Neutrophil (primary cell): ENCODE results near the gene ELOB.

Experiments
- H3K27ac ChIP-seq: fragments of 200-600 bp; sonication (generic); 2 replicates; pipeline ENCODE4 v1.5.1; 2016; ENCODE audit warnings: mild to moderate bottlenecking, moderate library complexity
- H3K27me3 ChIP-seq: fragments of 200-600 bp; sonication (generic); 2 replicates; pipeline ENCODE4 v1.6.0; 2016; ENCODE audit warnings: mild to moderate bottlenecking
- H3K36me3 ChIP-seq: fragments of 200-600 bp; sonication (generic); 2 replicates; pipeline ENCODE4 v1.5.1; 2017
- H3K4me1 ChIP-seq, 2 experiments: fragments of 200-600 bp in 1 of 2; sonication (generic) in 1 of 2; 1 replicate in 1 of 2; 2 replicates in 1 of 2; pipeline versions ENCODE4 v1.5.1 to v1.6.1; 2013 to 2016; ENCODE audit warnings: low read depth in 1 of 2, low read length in 1 of 2, mild to moderate bottlenecking in 1 of 2, moderate library complexity in 1 of 2; ENCODE audit not compliant: control insufficient read depth in 1 of 2, insufficient read depth in 1 of 2
- H3K4me3 ChIP-seq, 2 experiments: fragments of 200-600 bp in 1 of 2; sonication (generic) in 1 of 2; 1 replicate in 1 of 2; 2 replicates in 1 of 2; pipeline ENCODE4 v1.5.1; 2013 to 2016; ENCODE audit warnings: low read depth in 1 of 2, low read length in 1 of 2, mild to moderate bottlenecking in 1 of 2, moderate library complexity in 1 of 2
- H3K9me3 ChIP-seq: fragments of 200-600 bp; sonication (generic); 2 replicates; pipeline ENCODE4 v1.5.1; 2016
- CTCF ChIP-seq: fragments of 200-600 bp; sonication (generic); IDR thresholded peaks from 2 replicates; pipeline ENCODE4 v1.5.1; 2016; ENCODE audit warnings: antibody characterized with exemption

Gene ELOB

GRCh38 chr16:2813771-2814221 is 36.7 kb upstream of the ELOB start:
- Histone ChIP-seq H3K4me1 (no peaks in the 10 kb centered on the region), H3K27ac (no peak overlapping the region), H3K27me3 (peaks cover 24% of the 10 kb centered on the region), H3K9me3 (no peaks in the 10 kb centered on the region), H3K36me3 (no peaks in the 10 kb centered on the region), H3K4me3 (no peak overlapping the region)
- no peak for TF ChIP-seq CTCF

DNA sequence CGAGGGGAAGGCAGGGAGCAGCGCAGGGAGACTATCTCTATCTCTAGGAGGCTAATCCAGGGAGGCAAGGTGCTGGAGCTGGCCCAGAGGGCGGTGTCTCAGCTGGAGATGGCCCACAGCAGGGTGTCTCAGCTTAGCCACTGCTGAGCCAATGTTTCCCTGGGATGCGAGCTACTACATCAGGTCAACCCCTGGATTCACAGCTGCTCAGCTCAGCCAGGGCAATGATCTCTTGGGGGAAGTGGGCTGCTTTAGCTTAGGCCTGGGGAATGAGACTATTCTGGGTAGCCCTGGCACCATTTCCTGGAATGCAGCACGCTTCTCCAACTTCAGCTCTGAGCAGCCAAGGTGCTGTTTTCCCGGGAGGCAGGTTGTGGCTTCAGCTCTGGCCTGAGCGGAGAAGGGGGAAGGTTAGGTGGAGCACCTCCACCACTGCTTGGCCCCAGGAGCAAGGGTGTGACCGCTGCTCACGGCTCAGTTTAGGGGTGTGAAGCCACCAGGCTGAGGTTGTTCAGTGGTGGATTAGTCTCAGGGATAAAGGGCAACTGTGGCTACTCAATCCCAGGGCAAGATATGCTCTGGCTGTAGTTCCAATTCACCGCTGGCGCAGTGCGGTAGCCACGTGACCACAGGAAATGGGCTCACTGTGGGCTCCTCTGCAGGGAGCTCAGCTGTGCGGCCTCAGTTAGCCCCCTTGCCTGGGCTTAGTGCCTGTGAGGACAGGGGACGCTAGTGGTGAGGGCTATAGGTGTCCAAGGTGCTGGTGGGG is 34.8 kb upstream of the ELOB start:
- Histone ChIP-seq H3K36me3 (no peaks in the 10 kb centered on the region), H3K9me3 (no peaks in the 10 kb centered on the region), H3K27me3 (peaks cover 32% of the 10 kb centered on the region), H3K27ac (no peak overlapping the region), H3K4me1 (no peaks in the 10 kb centered on the region), H3K4me3 (no peak overlapping the region)
- TF ChIP-seq CTCF = no peak

GRCh38 chr16:2810651-2811050 is 33.6 kb upstream of the ELOB start:
- Histone ChIP-seq H3K36me3 (no peaks in the 10 kb centered on the region), H3K27ac (no peak overlapping the region), H3K4me3 (no peak overlapping the region), H3K9me3 (no peaks in the 10 kb centered on the region), H3K27me3 (peaks cover 42% of the 10 kb centered on the region), H3K4me1 (no peaks in the 10 kb centered on the region)
- no peak for TF ChIP-seq CTCF

DNA sequence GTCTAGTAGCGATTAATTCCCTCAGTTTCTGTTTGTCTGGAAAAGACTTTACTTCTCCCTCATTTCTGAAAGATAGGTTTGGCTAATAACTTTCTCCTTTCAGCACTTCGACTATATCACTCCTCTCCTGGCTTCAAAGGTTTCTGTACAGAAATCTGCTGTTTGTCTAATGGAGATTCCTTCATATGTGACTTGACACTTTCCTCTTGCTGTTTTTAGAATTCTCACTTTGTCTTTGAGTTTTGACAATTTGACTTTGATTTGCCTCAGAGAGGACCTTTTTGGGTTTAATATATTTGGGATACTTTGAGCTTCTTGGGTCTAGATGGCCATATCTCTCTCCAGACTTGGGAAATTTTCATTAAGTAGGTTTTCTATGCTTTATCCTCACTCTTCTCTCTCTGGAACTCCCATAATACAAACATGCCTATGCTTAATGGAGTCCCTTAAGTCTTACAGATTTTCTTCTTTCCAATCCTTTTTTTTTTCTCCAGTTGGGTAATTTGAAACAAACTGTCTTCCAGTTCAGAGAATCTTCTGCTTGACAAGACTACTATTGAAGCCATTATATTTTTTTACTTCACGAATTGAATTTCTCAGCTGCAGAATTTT is 32.2 kb upstream of the ELOB start:
- no peaks in the 10 kb centered on the region for H3K36me3 ChIP-seq
- no peak for TF ChIP-seq CTCF
- H3K27me3 ChIP-seq = peaks cover 44% of the 10 kb centered on the region
- H3K9me3 ChIP-seq = no peaks in the 10 kb centered on the region
- no peak overlapping the region for H3K4me3 ChIP-seq
- H3K27ac ChIP-seq = no peak overlapping the region
- no peaks in the 10 kb centered on the region for H3K4me1 ChIP-seq

- no peaks in the 10 kb centered on the region for H3K9me3 ChIP-seq
- no peak overlapping the region for H3K27ac ChIP-seq
- H3K4me3 ChIP-seq = no peak overlapping the region
- H3K27me3 ChIP-seq = peaks cover 50% of the 10 kb centered on the region
- no peak for TF ChIP-seq CTCF
- no peaks in the 10 kb centered on the region for H3K36me3 ChIP-seq
- no peaks in the 10 kb centered on the region for H3K4me1 ChIP-seq
These were observed 31.1 kb upstream of the ELOB start for GRCh38 chr16:2808181-2808580.
